K562 (cell line): ENCODE results near the gene RALA. TPM values are rescaled to one million over a fixed set of nuclear protein-coding genes. Genes with fewer than 3 reads are reported as not detected.

Experiments used
- ATAC-seq: fragments of 200-7000 bp; cut with Tn5 transposase; 3 replicates; pipeline ENCODE4 v1.9.1; 2020; ENCODE audit warnings: moderate library complexity
- BruUV-seq: library from RNA; stranded (reverse); fragments of 400-500 nt; replicated peaks from 2 replicates; lab custom pipeline; 2021; lab: Mats Ljungman, UMichigan
- CTCF ChIA-PET: fragments of 300-600 bp; formaldehyde crosslinking; extraction: SDS; loops from one replicate; lab custom pipeline; 2021; ENCODE audit warnings: low intra/inter-chr PET ratio; lab: Yijun Ruan, JAX
- POLR2A ChIA-PET: fragments of 300-600, 350-650 bp; sonication (Branson Sonifier 250); formaldehyde crosslinking; extraction: SDS; loops from one replicate; lab custom pipeline; 2021; ENCODE audit warnings: antibody characterized with exemption, inconsistent platforms; lab: Yijun Ruan, JAX
- DNase-seq, 4 experiments: peaks; one replicate each; pipeline versions ENCODE4 v3.0.0 to v3.0.0-alpha.2; 2011 to 2018; ENCODE audit warnings: low spot score in 3 of 4, mixed read lengths in 3 of 4; ENCODE audit errors: extremely low read depth in 1 of 4
- FAIRE-seq: peaks from 2 replicates; lab custom pipeline; 2011; peaks lifted over from hg19 to GRCh38; lab: Jason Lieb, UNC
- H2AFZ ChIP-seq: 2 replicates; pipeline ENCODE4 v1.6.0; 2011; ENCODE audit warnings: low read depth, low read length, control low read depth, inconsistent platforms
- H3K27ac ChIP-seq: fragments of 200-600 bp; 3 replicates; pipeline ENCODE4 v1.8.0; 2011; ENCODE audit warnings: low read depth, mild to moderate bottlenecking, control low read depth, inconsistent platforms, low read length, moderate library complexity, mixed read lengths; ENCODE audit errors: extremely low read depth
- H3K27me3 ChIP-seq, 2 experiments: fragments of 300-600 bp in 1 of 2; 2 replicates in 1 of 2; 3 replicates in 1 of 2; pipeline versions ENCODE4 v1.6.0 to v1.8.0; 2011; ENCODE audit warnings: inconsistent platforms in 2 of 2, low read length in 2 of 2, mild to moderate bottlenecking in 1 of 2, mixed read lengths in 1 of 2, moderate library complexity in 1 of 2; ENCODE audit not compliant: control insufficient read depth in 2 of 2, insufficient read depth in 2 of 2
- H3K36me3 ChIP-seq: fragments of 300-600 bp; 3 replicates; pipeline ENCODE4 v1.8.0; 2011; ENCODE audit warnings: mild to moderate bottlenecking, low read length, inconsistent platforms; ENCODE audit not compliant: control insufficient read depth, insufficient read depth
- H3K4me1 ChIP-seq, 2 experiments: fragments of 200-600 bp in 1 of 2; replicated peaks in 1 of 2; 2 replicates in 1 of 2; 3 replicates in 1 of 2; pipeline versions ENCODE4 v1.5.1 to v1.8.0; 2011; ENCODE audit warnings: inconsistent platforms in 2 of 2, low read length in 2 of 2, mild to moderate bottlenecking in 1 of 2, mixed read lengths in 1 of 2, moderate library complexity in 1 of 2; ENCODE audit not compliant: control insufficient read depth in 2 of 2, insufficient read depth in 2 of 2
- H3K4me2 ChIP-seq: 2 replicates; pipeline ENCODE4 v1.6.1; 2011; ENCODE audit warnings: low read length, control low read depth, inconsistent platforms, mixed read lengths; ENCODE audit not compliant: insufficient read depth
- H3K4me3 ChIP-seq: fragments of 200-600 bp; sonication (generic), shearing (Covaris generic); 2 replicates; pipeline ENCODE4 v1.5.1; 2016; ENCODE audit warnings: control low read depth, inconsistent platforms
- H3K79me2 ChIP-seq: fragments of 200-600 bp; 3 replicates; pipeline ENCODE4 v1.8.0; 2011; ENCODE audit warnings: low read length, inconsistent platforms; ENCODE audit not compliant: control insufficient read depth, insufficient read depth
- H3K9ac ChIP-seq, 2 experiments: 2 replicates each; pipeline versions ENCODE4 v1.6.0 to v1.6.1; 2011; ENCODE audit warnings: low read depth in 2 of 2, low read length in 2 of 2, control low read depth in 1 of 2, inconsistent platforms in 1 of 2, mild to moderate bottlenecking in 1 of 2, mixed read lengths in 1 of 2; ENCODE audit not compliant: insufficient read depth in 1 of 2
- H3K9me1 ChIP-seq: one replicate; pipeline ENCODE4 v1.6.0; 2011; ENCODE audit warnings: inconsistent platforms, mild to moderate bottlenecking, low read length, moderate library complexity; ENCODE audit not compliant: control insufficient read depth, insufficient read depth
- H3K9me3 ChIP-seq: replicated peaks from 2 replicates; pipeline ENCODE4 v1.5.1; 2011; ENCODE audit warnings: low read depth, low read length, inconsistent platforms; ENCODE audit not compliant: control insufficient read depth, insufficient read depth
- H4K20me1 ChIP-seq: replicated peaks from 2 replicates; pipeline ENCODE4 v1.6.1; 2011; ENCODE audit warnings: low read length, inconsistent platforms, mixed read lengths; ENCODE audit not compliant: control insufficient read depth, insufficient read depth
- KHSRP ChIP-seq: fragments of 450-650 bp; IDR thresholded peaks from 2 replicates; pipeline ENCODE4 v1.6.1; 2017
- MEIS2 ChIP-seq: fragments of 450-650 bp; IDR thresholded peaks from 2 replicates; pipeline ENCODE4 v1.6.1; 2014; ENCODE audit warnings: mild to moderate bottlenecking; ENCODE audit not compliant: partially characterized antibody
- WGBS: fragments of 100-300 bp; shearing (Covaris generic); methylation state at CpG from one replicate; pipeline ENCODE4 v1.1.6; 2016; ENCODE audit warnings: low coverage, mixed read lengths; ENCODE audit not compliant: insufficient coverage; ENCODE audit errors: missing lambda C conversion rate; 5-methylcytosine and 5-hydroxymethylcytosine counted together
- in situ Hi-C: fragments of 300-500 bp; cut with MboI; formaldehyde crosslinking; loops from 4 replicates; pipeline ENCODE4 v1.15.0; 2018; ENCODE audit warnings: inconsistent platforms, mixed read lengths
- intact Hi-C: fragments of 100-400 bp; cut with micrococcal nuclease; formaldehyde crosslinking; loops from 2 replicates; pipeline ENCODE4 v1.14.2; 2022
- polyA plus RNA-seq, 8 experiments: library from polyadenylated mRNA; depleted of rRNA in 4 of 8; stranded (reverse) in 5 of 8; unstranded in 3 of 8; fragments of >200 nt; fragmentation: Nextera tagmentation in 2 of 8; fragmentation: Illumina TruSeq in 1 of 8; extraction: Ambion mirVana in 2 of 8; extraction: Trizol in 1 of 8; gene quantifications; 2 replicates each; pipeline versions ENCODE4 v1.2.1 to v1.2.3, GENCODE V29; 2011 to 2014; ENCODE audit warnings: inconsistent platforms in 1 of 8, missing spikeins in 1 of 8
- total RNA-seq, 7 experiments: library from RNA; depleted of rRNA in 6 of 7; stranded (reverse); fragments of >200 nt in 6 of 7; fragmentation: Illumina TruSeq in 2 of 7; extraction: Trizol in 2 of 7; gene quantifications; 2 replicates each; pipeline versions ENCODE4 v1.2.1 to v1.2.3, GENCODE V29; 2011 to 2021; ENCODE audit warnings: low replicate concordance in 1 of 7
- TF ChIP-seq, protein P1 (sequence below), 2 experiments: IDR thresholded peaks in 1 of 2; conservative IDR thresholded peaks in 1 of 2; 2 replicates each; pipeline ENCODE4 v1.6.1; 2016; ENCODE audit warnings: low read depth in 2 of 2, mild to moderate bottlenecking in 1 of 2, missing compliant biosample characterization in 1 of 2, missing genetic modification characterization in 1 of 2, moderate library complexity in 1 of 2

The RALA gene
- total and polyA plus RNA-seq, 9 of the 15 experiments (the other 6 are each of a cell fraction or from before 2014, with no cell fraction given) = 7.2 to 28.0 (median 25.7) TPM

DNA sequence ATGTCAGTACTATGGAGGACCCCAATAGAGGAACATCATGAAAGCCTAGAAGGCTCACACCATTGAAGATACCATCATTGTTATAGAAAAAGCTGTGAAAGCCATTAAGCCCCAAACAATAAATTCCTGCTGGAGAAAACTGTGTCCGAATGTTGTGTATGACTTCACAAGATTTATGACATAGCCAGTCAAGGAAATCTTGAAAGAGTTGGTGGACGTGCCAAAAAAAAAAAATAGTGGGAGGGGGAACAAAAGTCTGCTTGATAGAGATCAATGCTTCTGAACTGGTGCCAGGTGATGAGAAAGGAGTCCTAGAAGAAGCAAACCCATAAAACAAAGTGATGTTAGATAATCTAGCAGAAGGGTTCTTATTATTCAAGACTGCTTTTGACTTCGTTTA, 41.2 kb downstream of the RALA start:
- in situ Hi-C loops (no loop called here), intact Hi-C loops (no loop called here)
- no peaks in the 10 kb centered on the region; the same call in 2 of the 3 replicates for H3K79me2 ChIP-seq
- no peak overlapping the region for H3K9ac ChIP-seq
- no peaks in the 10 kb centered on the region for H3K27me3 ChIP-seq
- no peak for ATAC-seq
- POLR2A ChIA-PET = interaction anchor here (1.4 kb wide), 1 partner anchor 41 kb away, joined by 3 read pairs; the partner anchor contains the start of gene RALA
- WGBS = 68% methylated on average over 2 of the region's 3 CpGs
- H3K36me3 ChIP-seq = no peaks in the 10 kb centered on the region; the same call in 2 of the 3 replicates
- TF ChIP-seq KHSRP = no peak
- TF ChIP-seq MEIS2 = peak; percentile 58
- TF ChIP-seq, protein P1, sequence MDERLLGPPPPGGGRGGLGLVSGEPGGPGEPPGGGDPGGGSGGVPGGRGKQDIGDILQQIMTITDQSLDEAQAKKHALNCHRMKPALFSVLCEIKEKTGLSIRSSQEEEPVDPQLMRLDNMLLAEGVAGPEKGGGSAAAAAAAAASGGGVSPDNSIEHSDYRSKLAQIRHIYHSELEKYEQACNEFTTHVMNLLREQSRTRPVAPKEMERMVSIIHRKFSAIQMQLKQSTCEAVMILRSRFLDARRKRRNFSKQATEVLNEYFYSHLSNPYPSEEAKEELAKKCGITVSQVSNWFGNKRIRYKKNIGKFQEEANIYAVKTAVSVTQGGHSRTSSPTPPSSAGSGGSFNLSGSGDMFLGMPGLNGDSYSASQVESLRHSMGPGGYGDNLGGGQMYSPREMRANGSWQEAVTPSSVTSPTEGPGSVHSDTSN (CRISPR knock-in tag; IDR thresholded peaks at IDR 0.05; ENCODE audit: low read depth) = no peak
- TF ChIP-seq, protein P1 (tag; conservative IDR thresholded peaks at IDR 0.05; ENCODE audit: low read depth) = peak; percentile 79
- TF ChIP-seq, all 486 proteins: peak for 2
- DNase-seq = no peak
- no peak for FAIRE-seq
- Histone ChIP-seq H4K20me1 (no peaks in the 10 kb centered on the region), H3K4me2 (no peak overlapping the region), H3K9me3 (peaks cover 2% of the 10 kb centered on the region; the same call in 1 of the 2 replicates), H2AFZ (no peak overlapping the region), H3K27ac (no peak overlapping the region), H3K9me1 (no peaks in the 10 kb centered on the region), H3K4me1 (peaks cover 0 to 10% of the 10 kb centered on the region in 2 experiments; a peak in 3 of 5 replicates), H3K4me3 (no peak overlapping the region)
- no TSS peak for BruUV-seq
- CTCF ChIA-PET = no interaction called here
